A549 (cell line): Measurements from ENCODE around the gene ECM2. TPM values are rescaled to one million over a fixed set of nuclear protein-coding genes. Genes with fewer than 3 reads are reported as not detected.

ENCODE experiments used
- ATAC-seq, 2 experiments: fragments of 200-7000 bp in 1 of 2; fragments of >200 bp in 1 of 2; cut with Nextera tagmentation in 1 of 2; cut with Tn5 transposase in 1 of 2; 3 replicates each; pipeline versions ENCODE4 v1.8.0 to v1.9.1; 2018 to 2020; ENCODE audit warnings: mild to moderate bottlenecking in 1 of 2, moderate library complexity in 1 of 2
- CTCF ChIA-PET: fragments of 300-600 bp; sonication (Branson Sonifier 250); formaldehyde crosslinking; extraction: SDS; loops from one replicate; lab custom pipeline; 2021; ENCODE audit warnings: antibody characterized with exemption, inconsistent platforms; lab: Yijun Ruan, JAX
- POLR2A ChIA-PET: fragments of 350-600 bp; formaldehyde crosslinking; extraction: SDS; loops from one replicate; lab custom pipeline; 2021; ENCODE audit warnings: antibody characterized with exemption, inconsistent platforms; lab: Yijun Ruan, JAX
- DNase-seq, 2 experiments: peaks; one replicate each; pipeline versions ENCODE4 v3.0.0 to v3.0.0-alpha.2; 2011 to 2016; ENCODE audit warnings: low read depth in 1 of 2, low spot score in 1 of 2
- FAIRE-seq: peaks from 2 replicates; lab custom pipeline; 2011; peaks lifted over from hg19 to GRCh38; lab: Jason Lieb, UNC
- H3K27ac ChIP-seq, 2 experiments: fragments of >200 bp; sonication (Bioruptor Twin); formaldehyde crosslinking; 3 replicates each; pipeline ENCODE4 v1.5.1; 2016 to 2017
- H3K4me1 ChIP-seq: fragments of >200 bp; sonication (Bioruptor Twin); formaldehyde crosslinking; 3 replicates; pipeline ENCODE4 v1.6.1; 2016
- H3K4me2 ChIP-seq: fragments of >200 bp; sonication (Bioruptor Twin); formaldehyde crosslinking; 3 replicates; pipeline ENCODE4 v1.6.1; 2016
- H3K4me3 ChIP-seq: fragments of >200 bp; sonication (Bioruptor Twin); formaldehyde crosslinking; 3 replicates; pipeline ENCODE4 v1.5.1; 2016
- H3K9me3 ChIP-seq: fragments of >200 bp; sonication (Bioruptor Twin); formaldehyde crosslinking; 3 replicates; pipeline ENCODE4 v1.6.1; 2016
- CBX2 ChIP-seq: fragments of 200-600 bp; sonication (generic); IDR thresholded peaks from 2 replicates; pipeline ENCODE4 v1.6.1; 2016; ENCODE audit warnings: low read depth, mild to moderate bottlenecking, borderline replicate concordance
- CHD2 ChIP-seq: fragments of 150-350 bp; IDR thresholded peaks from 2 replicates; pipeline ENCODE4 v1.6.1; 2014; ENCODE audit warnings: low read length; ENCODE audit not compliant: partially characterized antibody
- CTCF ChIP-seq: fragments of >200 bp; sonication (Bioruptor Twin); formaldehyde crosslinking; IDR thresholded peaks from 3 replicates; pipeline ENCODE4 v1.5.1; 2016
- E2F6 ChIP-seq: IDR thresholded peaks from 2 replicates; pipeline ENCODE4 v1.6.1; 2012; ENCODE audit warnings: low read depth, borderline replicate concordance
- EP300 ChIP-seq, 2 experiments: fragments of >200 bp; sonication (Bioruptor Twin); formaldehyde crosslinking; IDR thresholded peaks; 2 replicates in 1 of 2; 3 replicates in 1 of 2; pipeline ENCODE4 v1.6.1; 2016 to 2017
- FOSB ChIP-seq: fragments of 250-450 bp; sonication (Bioruptor Pico); IDR thresholded peaks from 2 replicates; pipeline ENCODE4 v1.5.0; 2020; ENCODE audit warnings: mild to moderate bottlenecking, moderate library complexity
- GATA3 ChIP-seq: IDR thresholded peaks from 2 replicates; pipeline ENCODE4 v1.6.1; 2012; ENCODE audit warnings: borderline replicate concordance
- HDAC2 ChIP-seq: fragments of 200-600 bp; sonication (generic); IDR thresholded peaks from 2 replicates; pipeline ENCODE4 v1.6.1; 2016
- HMGXB4 ChIP-seq: fragments of 250-450 bp; sonication (Bioruptor Pico); IDR thresholded peaks from 2 replicates; pipeline ENCODE4 v1.5.0; 2021; ENCODE audit warnings: mild to moderate bottlenecking, moderate library complexity, borderline replicate concordance
- HOXB13 ChIP-seq: fragments of 250-450 bp; sonication (Bioruptor Pico); IDR thresholded peaks from 2 replicates; pipeline ENCODE4 v1.5.0; 2020; ENCODE audit warnings: low read depth, mild to moderate bottlenecking, moderate library complexity
- MYC ChIP-seq: IDR thresholded peaks from 2 replicates; pipeline ENCODE4 v1.6.1; 2012; ENCODE audit warnings: mild to moderate bottlenecking, inconsistent platforms, low read length, improper control_type of control experiment, borderline replicate concordance
- RARB ChIP-seq: fragments of 250-450 bp; sonication (Bioruptor Pico); IDR thresholded peaks from 2 replicates; pipeline ENCODE4 v1.8.0; 2021; ENCODE audit warnings: mild to moderate bottlenecking, moderate library complexity
- RCOR1 ChIP-seq: fragments of 150-350 bp; IDR thresholded peaks from 2 replicates; pipeline ENCODE4 v1.6.1; 2014; ENCODE audit warnings: antibody characterized with exemption, low read length, low read depth
- RFX5 ChIP-seq: fragments of 450-650 bp; IDR thresholded peaks from 2 replicates; pipeline ENCODE4 v1.7.1; 2014; ENCODE audit warnings: antibody characterized with exemption, mild to moderate bottlenecking, moderate library complexity
- RNF2 ChIP-seq: fragments of 200-600 bp; sonication (generic); IDR thresholded peaks from 2 replicates; pipeline ENCODE4 v1.6.1; 2016; ENCODE audit warnings: low read depth, mild to moderate bottlenecking, antibody characterized with exemption, moderate library complexity, borderline replicate concordance
- SMC3 ChIP-seq: fragments of >200 bp; sonication (Bioruptor Twin); formaldehyde crosslinking; IDR thresholded peaks from 3 replicates; pipeline ENCODE4 v1.6.1; 2018; ENCODE audit warnings: inconsistent platforms
- TP53 ChIP-seq: fragments of 250-450 bp; sonication (Bioruptor Pico); IDR thresholded peaks from 2 replicates; pipeline ENCODE4 v1.5.0; 2021; ENCODE audit warnings: mild to moderate bottlenecking, moderate library complexity
- ZFP36 ChIP-seq: fragments of 450-650 bp; IDR thresholded peaks from 2 replicates; pipeline ENCODE4 v1.6.1; 2014; ENCODE audit warnings: borderline replicate concordance; ENCODE audit not compliant: partially characterized antibody
- ZNF302 ChIP-seq: fragments of 250-450 bp; sonication (Bioruptor Pico); IDR thresholded peaks from 2 replicates; pipeline ENCODE4 v1.9.0; 2021; ENCODE audit warnings: inconsistent platforms, mild to moderate bottlenecking, moderate library complexity
- WGBS: methylation state at CpG from one replicate; pipeline ENCODE4 v1.1.6; 2017; ENCODE audit errors: missing lambda C conversion rate; 5-methylcytosine and 5-hydroxymethylcytosine counted together
- polyA plus RNA-seq, 4 experiments: library from polyadenylated mRNA; depleted of rRNA in 3 of 4; stranded (reverse); fragments of >200 nt; fragmentation: RNase III in 1 of 4; extraction: RNeasy Plus Mini Kit Qiagen cat#74134 plus additional on column Dnase treatment in 1 of 4; gene quantifications; 2 replicates in 3 of 4; 3 replicates in 1 of 4; pipeline ENCODE4 v1.2.3, GENCODE V29; 2011 to 2017

ECM2 gene
- polyA plus RNA-seq, 2 of the 4 experiments (the other 2 are of a cell fraction) = 0.35 to 0.43 TPM

GRCh38 chr9:92483627-92484545, 51.9 kb downstream of the ECM2 start:
- CTCF ChIA-PET = interaction anchor here (1.2 to 1.3 kb wide), 2 partner anchors 8 to 18 kb away, joined by 3 read pairs; no protein-coding TSS in a partner anchor
- TF ChIP-seq CTCF = no peak
- no peak for ATAC-seq
- Histone ChIP-seq H3K4me2 (no peak overlapping the region), H3K4me3 (no peak overlapping the region), H3K27ac (no peak overlapping the region), H3K9me3 (no peaks in the 10 kb centered on the region), H3K4me1 (peaks cover 6% of the 10 kb centered on the region; the same call in 2 of the 3 replicates)
- POLR2A ChIA-PET = no interaction called here
- DNase-seq = no peak
- 78% methylated on average over 5 of the region's 5 CpGs for WGBS
- FAIRE-seq = no peak

GRCh38 chr9:92482805-92483204, 53.0 kb downstream of the ECM2 start:
- ATAC-seq (no peak), FAIRE-seq (no peak), DNase-seq (no peak)
- Histone ChIP-seq H3K4me3 (no peak overlapping the region), H3K9me3 (no peaks in the 10 kb centered on the region), H3K4me2 (no peak overlapping the region), H3K27ac (no peak overlapping the region), H3K4me1 (peaks cover 6% of the 10 kb centered on the region; the same call in 2 of the 3 replicates)
- TF ChIP-seq GATA3 (no peak), RCOR1 (no peak), E2F6 (no peak), TP53 (no peak), HOXB13 (no peak), CBX2 (no peak), ZNF302 (CRISPR knock-in tag) (no peak), FOSB (CRISPR knock-in tag) (no peak), MYC (no peak), RFX5 (no peak), EP300 (IDR thresholded peaks at IDR 0.05) (no peak), ZFP36 (no peak), RNF2 (no peak), CHD2 (no peak), HMGXB4 (CRISPR knock-in tag) (no peak), HDAC2 (no peak)
- POLR2A ChIA-PET = no interaction called here
- CTCF ChIA-PET = interaction anchor here (1.2 to 1.3 kb wide), 2 partner anchors 9 to 19 kb away, joined by 3 read pairs; no protein-coding TSS in a partner anchor

- ATAC-seq (no peak), FAIRE-seq (no peak), DNase-seq (no peak)
- no peaks in the 10 kb centered on the region for H3K9me3 ChIP-seq
- no peak within 1 kb of the TSS for H3K4me2 ChIP-seq
- POLR2A ChIA-PET = no interaction called here
- TF ChIP-seq RARB (CRISPR knock-in tag) (no peak), SMC3 (no peak), E2F6 (no peak)
- H3K27ac ChIP-seq = no peak within 1 kb of the TSS
- WGBS = 93% methylated on average over 3 of the region's 3 CpGs
- CTCF ChIA-PET = interaction anchor here (1.2 to 1.3 kb wide), 2 partner anchors 9 to 20 kb away, joined by 3 read pairs; no protein-coding TSS in a partner anchor
- H3K4me1 ChIP-seq = peaks cover 6% of the 10 kb centered on the region; the same call in 2 of the 3 replicates
- no peak within 1 kb of the TSS for H3K4me3 ChIP-seq
These were observed 53.5 kb downstream of the ECM2 start, which contains the start of gene ASPN for GRCh38 chr9:92482329-92482728. Gene ASPN (minus strand): TSS chr9:92482506.
